PC-9 (cell line): ENCODE results near the gene SLC22A23. TPM values are rescaled to one million over a fixed set of nuclear protein-coding genes. Genes with fewer than 3 reads are reported as not detected.

Source experiments
- BruUV-seq: library from RNA; stranded (reverse); fragments of 400-500 nt; replicated peaks from 2 replicates; lab custom pipeline; 2021; lab: Mats Ljungman, UMichigan
- CTCF ChIA-PET: fragments of 300-600 bp; sonication (Branson Sonifier 250); formaldehyde crosslinking; loops from one replicate; lab custom pipeline; 2022; ENCODE audit warnings: antibody characterized with exemption; lab: Charles Lee
- POLR2A ChIA-PET: fragments of 300-600 bp; sonication (Branson Sonifier 250); formaldehyde crosslinking; loops from one replicate; lab custom pipeline; 2022; ENCODE audit warnings: antibody characterized with exemption; ENCODE audit not compliant: unreplicated experiment; lab: Charles Lee
- DNase-seq, 2 experiments: peaks; one replicate each; pipeline versions ENCODE4 v3.0.0 to v3.0.0-alpha.2; 2015 to 2022; ENCODE audit warnings: mixed read lengths in 1 of 2
- H2AFZ ChIP-seq: fragments of 200-600 bp; sonication (generic); 2 replicates; pipeline ENCODE4 v1.8.1; 2017; ENCODE audit warnings: antibody characterized with exemption
- H3F3A ChIP-seq: fragments of 200-600 bp; sonication (generic); 2 replicates; pipeline ENCODE4 v1.8.1; 2017; ENCODE audit warnings: antibody characterized with exemption, mild to moderate bottlenecking, low read depth; ENCODE audit not compliant: insufficient read depth
- H3K27ac ChIP-seq: fragments of 200-600 bp; sonication (generic); 2 replicates; pipeline ENCODE4 v1.6.1; 2016; ENCODE audit warnings: mixed run types
- H3K27me3 ChIP-seq: fragments of 200-600 bp; sonication (generic); 2 replicates; pipeline ENCODE4 v1.6.1; 2016; ENCODE audit warnings: low read depth, mixed run types; ENCODE audit not compliant: insufficient read depth
- H3K36me3 ChIP-seq: fragments of 200-600 bp; sonication (generic); 2 replicates; pipeline ENCODE4 v1.6.1; 2016; ENCODE audit warnings: low read depth, mixed run types
- H3K4me1 ChIP-seq: fragments of 200-600 bp; sonication (generic); replicated peaks from 2 replicates; pipeline ENCODE4 v1.6.1; 2016; ENCODE audit warnings: mixed run types; ENCODE audit not compliant: insufficient read depth
- H3K4me2 ChIP-seq: fragments of 200-600 bp; sonication (generic); 2 replicates; pipeline ENCODE4 v1.6.1; 2017; ENCODE audit warnings: mixed run types
- H3K4me3 ChIP-seq: fragments of 200-600 bp; sonication (generic); 2 replicates; pipeline ENCODE4 v1.6.1; 2016; ENCODE audit warnings: mixed run types
- H3K79me2 ChIP-seq: fragments of 200-600 bp; sonication (generic); 2 replicates; pipeline ENCODE4 v1.6.1; 2017; ENCODE audit warnings: low read depth, mixed run types
- H3K9me2 ChIP-seq: fragments of 200-600 bp; sonication (generic); 2 replicates; pipeline ENCODE4 v1.8.1; 2017; ENCODE audit warnings: mild to moderate bottlenecking; ENCODE audit not compliant: insufficient read depth
- H3K9me3 ChIP-seq: fragments of 200-600 bp; sonication (generic); 2 replicates; pipeline ENCODE4 v1.8.1; 2016; ENCODE audit warnings: low read depth; ENCODE audit not compliant: insufficient read depth
- H4K20me1 ChIP-seq: fragments of 200-600 bp; sonication (generic); 2 replicates; pipeline ENCODE4 v1.8.1; 2017; ENCODE audit not compliant: insufficient read depth
- CTCF ChIP-seq: fragments of 200-600 bp; sonication (generic); conservative IDR thresholded peaks from 2 replicates; pipeline ENCODE4 v1.6.1; 2017; ENCODE audit warnings: mixed run types, antibody characterized with exemption, mild to moderate bottlenecking, moderate library complexity
- EZH2 ChIP-seq: fragments of 200-600 bp; sonication (generic); IDR thresholded peaks from 2 replicates; pipeline ENCODE4 v1.8.0; 2017; ENCODE audit warnings: antibody characterized with exemption, low read depth
- intact Hi-C: fragments of 100-400 bp; cut with micrococcal nuclease; formaldehyde crosslinking; loops from one replicate; pipeline ENCODE4 v1.10.0; 2022; ENCODE audit not compliant: unreplicated experiment
- total RNA-seq: library from RNA; stranded (reverse); gene quantifications from 2 replicates; pipeline ENCODE4 v1.2.3, GENCODE V29; 2021

The SLC22A23 gene
- total RNA-seq, 1 experiment from 2014 or later = 13.5 TPM

GRCh38 chr6:3296537-3296936 is 160.3 kb downstream of the SLC22A23 start:
- POLR2A ChIA-PET = no interaction called here
- no TSS peak for BruUV-seq

GRCh38 chr6:3296078-3296477 is 160.8 kb downstream of the SLC22A23 start:
- no TSS peak for BruUV-seq
- intact Hi-C loops = no loop called here

More at GRCh38 chr6:3296537-3296936, 160.3 kb downstream of the SLC22A23 start:
- CTCF ChIA-PET = no interaction called here
- Histone ChIP-seq H3K27ac (no peak overlapping the region), H3K79me2 (no peaks in the 10 kb centered on the region), H3K27me3 (no peaks in the 10 kb centered on the region), H3K36me3 (no peaks in the 10 kb centered on the region), H4K20me1 (no peaks in the 10 kb centered on the region), H3F3A (no peaks in the 10 kb centered on the region), H3K9me3 (no peaks in the 10 kb centered on the region), H2AFZ (no peak overlapping the region), H3K4me1 (no peaks in the 10 kb centered on the region), H3K4me3 (no peak overlapping the region), H3K9me2 (no peaks in the 10 kb centered on the region), H3K4me2 (no peak overlapping the region)
- no peak for TF ChIP-seq CTCF
- TF ChIP-seq EZH2 = no peak
- intact Hi-C loops = no loop called here
- no peak for DNase-seq

GRCh38 chr6:3294921-3295871 is 161.7 kb downstream of the SLC22A23 start:
- BruUV-seq = no TSS peak
- no peaks in the 10 kb centered on the region for H3K36me3 ChIP-seq
- H3K4me3 ChIP-seq = no peak overlapping the region
- TF ChIP-seq CTCF (no peak), EZH2 (no peak)
- no peaks in the 10 kb centered on the region for H4K20me1 ChIP-seq
- H3K27me3 ChIP-seq = no peaks in the 10 kb centered on the region
- H2AFZ ChIP-seq = no peak overlapping the region
- no peak overlapping the region for H3K27ac ChIP-seq
- intact Hi-C loops = no loop called here
- CTCF ChIA-PET = no interaction called here
- no peak for DNase-seq
- H3K9me2 ChIP-seq = no peaks in the 10 kb centered on the region
- no peaks in the 10 kb centered on the region for H3K9me3 ChIP-seq
- no peaks in the 10 kb centered on the region for H3F3A ChIP-seq
- POLR2A ChIA-PET = no interaction called here
- H3K4me1 ChIP-seq = no peaks in the 10 kb centered on the region
- H3K79me2 ChIP-seq = no peaks in the 10 kb centered on the region
- H3K4me2 ChIP-seq = no peak overlapping the region

More at GRCh38 chr6:3296078-3296477, 160.8 kb downstream of the SLC22A23 start:
- no peaks in the 10 kb centered on the region for H3K27me3 ChIP-seq
- no peaks in the 10 kb centered on the region for H3K36me3 ChIP-seq
- no peaks in the 10 kb centered on the region for H3K9me2 ChIP-seq
- CTCF ChIA-PET = no interaction called here
- H2AFZ ChIP-seq = no peak overlapping the region
- no peak overlapping the region for H3K27ac ChIP-seq
- no peaks in the 10 kb centered on the region for H3K79me2 ChIP-seq
- DNase-seq = no peak
- H4K20me1 ChIP-seq = no peaks in the 10 kb centered on the region
- H3F3A ChIP-seq = no peaks in the 10 kb centered on the region
- no peak overlapping the region for H3K4me3 ChIP-seq
- H3K4me2 ChIP-seq = no peak overlapping the region
- POLR2A ChIA-PET = no interaction called here
- H3K9me3 ChIP-seq = no peaks in the 10 kb centered on the region
- no peaks in the 10 kb centered on the region for H3K4me1 ChIP-seq
- TF ChIP-seq EZH2 (no peak), CTCF (no peak)
